WERI-Rb-1 (cell line): ENCODE results near the gene CDCA7L.

Experiments
- DNase-seq: peaks from one replicate; pipeline ENCODE4 v3.0.0-alpha.2; 2020
- H3K27ac ChIP-seq: fragments of 250-450 bp; sonication (Bioruptor Pico); 2 replicates; pipeline ENCODE4 v1.5.1; 2020; ENCODE audit warnings: mild to moderate bottlenecking, moderate library complexity
- H3K27me3 ChIP-seq: fragments of 250-450 bp; sonication (Bioruptor Pico); 2 replicates; pipeline ENCODE4 v1.5.1; 2021; ENCODE audit warnings: mild to moderate bottlenecking, low read depth, moderate library complexity; ENCODE audit not compliant: insufficient read depth, severe bottlenecking
- H3K36me3 ChIP-seq: fragments of 250-450 bp; sonication (Bioruptor Pico); 2 replicates; pipeline ENCODE4 v1.5.1; 2020; ENCODE audit warnings: mild to moderate bottlenecking, moderate library complexity
- H3K4me3 ChIP-seq: 2 replicates; pipeline ENCODE4 v1.5.1; 2011; ENCODE audit warnings: low read depth, mild to moderate bottlenecking, control low read depth, low read length
- H3K9me3 ChIP-seq: fragments of 250-450 bp; sonication (Bioruptor Pico); 2 replicates; pipeline ENCODE4 v1.5.1; 2021; ENCODE audit warnings: mild to moderate bottlenecking, moderate library complexity; ENCODE audit not compliant: severe bottlenecking
- CTCF ChIP-seq: IDR thresholded peaks from 2 replicates; pipeline ENCODE4 v1.5.1; 2011; ENCODE audit warnings: low read depth, mild to moderate bottlenecking, control low read depth, inconsistent platforms, low read length

CDCA7L gene

DNA sequence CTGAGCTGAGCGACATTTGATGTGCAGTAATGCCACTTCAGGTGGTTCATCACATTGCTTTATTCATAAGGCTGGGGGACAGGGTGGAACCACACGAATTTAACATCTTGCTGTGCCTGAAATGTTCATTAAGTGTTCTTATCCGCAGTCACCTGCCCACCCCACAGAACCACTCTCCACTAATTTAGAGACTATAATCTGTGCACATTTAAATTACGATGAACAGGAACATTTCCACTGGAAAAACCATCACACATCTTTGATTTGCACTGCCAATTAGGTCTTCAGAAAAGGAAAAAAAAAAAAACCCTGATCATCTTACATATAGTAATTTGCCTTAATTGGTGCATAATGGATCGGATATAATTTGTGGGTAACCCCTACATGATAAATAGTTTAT lies 2.3 kb downstream of the CDCA7L start:
- TF ChIP-seq CTCF: no peak
- Histone ChIP-seq H3K4me3 (no peak overlapping the region), H3K36me3 (no peaks in the 10 kb centered on the region), H3K9me3 (no peaks in the 10 kb centered on the region), H3K27ac (no peak overlapping the region), H3K27me3 (no peaks in the 10 kb centered on the region)
- no peak for DNase-seq

- no peak for DNase-seq
- no peaks in the 10 kb centered on the region for H3K27me3 ChIP-seq
- H3K36me3 ChIP-seq: no peaks in the 10 kb centered on the region
- no peak for TF ChIP-seq CTCF
- no peaks in the 10 kb centered on the region for H3K9me3 ChIP-seq
- H3K27ac ChIP-seq: no peak overlapping the region
- H3K4me3 ChIP-seq: no peak overlapping the region
Measured at GRCh38 chr7:21942955-21943354, 2.7 kb downstream of the CDCA7L start.

DNA sequence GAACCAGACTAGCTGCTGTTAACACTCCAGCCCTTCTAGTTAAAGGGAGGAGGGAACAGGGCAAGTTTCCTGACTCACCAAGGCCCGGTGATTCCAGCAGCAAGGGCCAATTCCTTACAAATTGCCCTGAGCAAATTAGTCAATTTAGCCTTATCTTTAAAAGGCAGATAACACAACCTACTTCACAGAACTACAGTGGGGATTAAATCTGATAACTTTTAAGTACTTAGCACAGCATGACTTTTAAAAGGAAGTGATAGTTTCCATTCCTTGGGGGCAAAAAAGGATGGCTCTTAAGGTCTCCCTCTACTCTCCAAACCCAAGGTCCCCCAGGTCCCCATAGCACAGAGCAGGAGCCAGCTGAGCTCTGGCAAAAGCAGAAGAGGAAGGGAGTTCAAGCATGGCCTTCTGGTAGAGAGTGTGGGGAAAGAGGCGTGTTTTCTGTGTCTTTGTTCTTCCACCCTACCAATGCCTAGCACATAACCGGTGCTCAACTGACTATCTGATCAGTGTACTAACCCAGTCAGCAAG lies 4.0 kb downstream of the CDCA7L start:
- H3K4me3 ChIP-seq: no peak overlapping the region
- no peak for TF ChIP-seq CTCF
- no peak overlapping the region for H3K27ac ChIP-seq
- H3K27me3 ChIP-seq: no peaks in the 10 kb centered on the region
- no peaks in the 10 kb centered on the region for H3K9me3 ChIP-seq
- no peaks in the 10 kb centered on the region for H3K36me3 ChIP-seq
- no peak for DNase-seq

- no peaks in the 10 kb centered on the region for H3K27me3 ChIP-seq
- no peaks in the 10 kb centered on the region for H3K9me3 ChIP-seq
- no peak overlapping the region for H3K27ac ChIP-seq
- TF ChIP-seq CTCF: no peak
- no peak for DNase-seq
- no peaks in the 10 kb centered on the region for H3K36me3 ChIP-seq
- H3K4me3 ChIP-seq: no peak overlapping the region
Measured at GRCh38 chr7:21939858-21940372, 5.8 kb downstream of the CDCA7L start.

DNA sequence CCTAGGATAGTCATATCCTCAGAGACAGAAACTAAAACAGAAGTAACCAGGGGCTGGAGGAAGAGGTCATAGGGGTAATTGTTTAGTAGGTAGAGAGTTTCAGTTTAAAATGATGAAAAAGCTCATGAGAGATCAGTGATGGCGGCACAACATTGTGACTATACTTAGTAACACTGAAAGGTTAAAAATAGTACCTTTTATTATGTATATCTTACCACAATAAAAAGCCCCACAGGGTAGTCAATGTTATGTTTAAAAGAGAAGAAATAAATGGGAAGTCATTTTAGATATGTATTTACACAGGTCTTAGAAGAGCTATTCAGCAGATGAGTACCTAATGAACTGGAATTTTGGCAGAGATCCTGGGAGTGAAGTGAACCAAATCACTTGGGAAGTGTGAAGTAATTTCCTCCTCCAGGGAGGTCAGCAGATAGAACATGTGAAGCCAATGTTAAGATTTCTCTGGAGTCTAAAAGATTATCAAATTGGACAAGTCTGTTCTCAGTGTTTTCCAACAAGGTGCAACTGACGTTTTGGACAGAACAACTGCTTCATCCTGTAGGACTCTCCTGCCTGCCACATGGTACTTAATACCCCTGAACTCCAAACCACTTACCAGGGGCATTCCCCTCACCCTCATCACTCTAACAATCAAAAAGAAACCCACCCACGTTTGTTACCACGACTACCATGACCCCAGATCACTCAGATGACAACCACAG lies 6.4 kb downstream of the CDCA7L start:
- H3K36me3 ChIP-seq: no peaks in the 10 kb centered on the region
- no peak for TF ChIP-seq CTCF
- H3K4me3 ChIP-seq: no peak overlapping the region
- H3K9me3 ChIP-seq: no peaks in the 10 kb centered on the region
- H3K27me3 ChIP-seq: no peaks in the 10 kb centered on the region
- H3K27ac ChIP-seq: no peak overlapping the region
- DNase-seq: no peak

DNA sequence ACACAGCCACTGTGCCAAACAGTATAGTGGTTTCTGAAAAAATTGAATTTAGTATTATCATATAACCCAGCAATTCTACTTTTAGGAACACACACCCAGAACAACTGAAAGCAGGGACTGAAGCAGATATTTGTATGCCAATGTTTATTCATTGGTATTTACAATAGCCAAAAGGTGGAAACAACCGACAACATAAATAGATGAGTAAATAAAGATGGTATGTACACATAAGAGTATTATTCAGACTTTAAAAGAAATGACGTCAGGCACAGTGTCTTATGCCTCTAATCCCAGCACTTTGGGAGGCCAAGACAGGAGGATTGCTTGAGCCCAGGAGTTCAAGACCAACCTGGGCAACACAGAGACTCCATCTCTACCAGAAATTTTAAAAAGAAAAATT lies 7.2 kb downstream of the CDCA7L start:
- DNase-seq: no peak
- no peaks in the 10 kb centered on the region for H3K27me3 ChIP-seq
- no peak for TF ChIP-seq CTCF
- H3K27ac ChIP-seq: no peak overlapping the region
- no peaks in the 10 kb centered on the region for H3K9me3 ChIP-seq
- no peak overlapping the region for H3K4me3 ChIP-seq
- no peaks in the 10 kb centered on the region for H3K36me3 ChIP-seq
